Vagina (tissue), 2 donors: ENCODE data around the gene GPN1. TPM values are rescaled to one million over a fixed set of nuclear protein-coding genes. Genes with fewer than 3 reads are reported as not detected.
"Not testable (repeated sequence)": the region's sequence is repeated elsewhere in the genome, so short reads cannot be mapped to it uniquely, and the experiment has no call there.

Experiments used
- DNase-seq, 2 donors: peaks; one replicate each; pipeline ENCODE4 v3.0.0-alpha.2; 2017; ENCODE audit errors: extremely low spot score in 2 of 2
- H3K27ac ChIP-seq: fragments of 200-600 bp; sonication (generic); one replicate; pipeline ENCODE4 v1.5.1; 2019
- H3K27me3 ChIP-seq: fragments of 200-600 bp; sonication (generic); one replicate; pipeline ENCODE4 v1.5.1; 2019
- H3K36me3 ChIP-seq, 2 donors: fragments of 200-600 bp; sonication (generic); one replicate each; pipeline ENCODE4 v1.5.1; 2017 to 2019
- H3K4me1 ChIP-seq: fragments of 200-600 bp; sonication (generic); one replicate; pipeline ENCODE4 v1.5.1; 2019
- H3K4me3 ChIP-seq, 2 donors: fragments of 200-600 bp; sonication (generic); 1 replicate in 1 of 2; 2 replicates in 1 of 2; pipeline ENCODE4 v1.5.1; 2016 to 2019
- H3K9me3 ChIP-seq: fragments of 200-600 bp; sonication (generic); one replicate; pipeline ENCODE4 v1.5.1; 2019
- CTCF ChIP-seq, 3 experiments: fragments of 450-650 bp in 2 of 3; fragments of 200-600 bp in 1 of 3; sonication (generic) in 1 of 3; IDR thresholded peaks; one replicate each; pipeline ENCODE4 v1.5.1; 2017 to 2019; ENCODE audit warnings: antibody characterized with exemption in 3 of 3, mild to moderate bottlenecking in 2 of 3, moderate library complexity in 2 of 3
- POLR2A ChIP-seq, 2 donors: fragments of 450-650 bp; IDR thresholded peaks; one replicate each; pipeline ENCODE4 v1.6.1; 2017; ENCODE audit warnings: antibody characterized with exemption in 2 of 2, mild to moderate bottlenecking in 2 of 2, moderate library complexity in 2 of 2
- POLR2AphosphoS5 ChIP-seq, 2 donors: sonication (generic); formaldehyde crosslinking; IDR thresholded peaks; one replicate each; pipeline ENCODE4 v1.9.0; 2017; ENCODE audit warnings: antibody characterized with exemption in 2 of 2, mild to moderate bottlenecking in 2 of 2, low read depth in 1 of 2; ENCODE audit not compliant: insufficient read depth in 1 of 2
- intact Hi-C: fragments of 100-400 bp; cut with DNase I; formaldehyde crosslinking; loops from one replicate; pipeline ENCODE4 v1.15.1; 2023
- total RNA-seq: library from RNA; depleted of rRNA; stranded (reverse); fragments of >200 nt; gene quantifications from one replicate; pipeline ENCODE4 v1.2.3, GENCODE V29; 2016

The GPN1 gene
- total RNA-seq, 1 donor from 2014 or later: 30.0 TPM

GRCh38 chr2:27615316-27615715 is 13.5 kb upstream of the GPN1 start:
- Histone ChIP-seq H3K27me3 (no peaks in the 10 kb centered on the region), H3K4me3 (no peak overlapping the region), H3K9me3 (no peaks in the 10 kb centered on the region), H3K36me3 (peaks cover 0 to 58% of the 10 kb centered on the region in 2 donors), H3K4me1 (no peaks in the 10 kb centered on the region), H3K27ac (no peak overlapping the region)
- DNase-seq: no peak
- TF ChIP-seq POLR2AphosphoS5 (IDR thresholded peaks at IDR 0.05; ENCODE audit: insufficient read depth in 1 of 2, low read depth in 1 of 2) (no peak), CTCF (IDR thresholded peaks at IDR 0.05) (no peak), POLR2A (IDR thresholded peaks at IDR 0.05) (no peak)
- intact Hi-C loops: no loop called here

- intact Hi-C loops: no loop called here
- Histone ChIP-seq H3K9me3 (no peaks in the 10 kb centered on the region), H3K36me3 (peaks cover 0 to 58% of the 10 kb centered on the region in 2 donors), H3K4me1 (no peaks in the 10 kb centered on the region), H3K27ac (no peak overlapping the region), H3K27me3 (no peaks in the 10 kb centered on the region), H3K4me3 (no peak overlapping the region)
- no peak for DNase-seq
- TF ChIP-seq POLR2AphosphoS5 (IDR thresholded peaks at IDR 0.05; ENCODE audit: insufficient read depth in 1 of 2, low read depth in 1 of 2) (no peak), CTCF (IDR thresholded peaks at IDR 0.05) (no peak), POLR2A (IDR thresholded peaks at IDR 0.05) (no peak)
These were observed 7.3 kb upstream of the GPN1 start for GRCh38 chr2:27621524-27621923.

GRCh38 chr2:27622921-27623384 is 5.9 kb upstream of the GPN1 start:
- no peaks in the 10 kb centered on the region for H3K9me3 ChIP-seq
- peaks cover 0 to 44% of the 10 kb centered on the region in 2 donors for H3K36me3 ChIP-seq
- H3K4me1 ChIP-seq: peaks cover 4% of the 10 kb centered on the region
- no peaks in the 10 kb centered on the region for H3K27me3 ChIP-seq
- intact Hi-C loops: no loop called here
- no peak for TF ChIP-seq POLR2AphosphoS5 (IDR thresholded peaks at IDR 0.05; ENCODE audit: insufficient read depth in 1 of 2, low read depth in 1 of 2)
- no peak for TF ChIP-seq POLR2A (IDR thresholded peaks at IDR 0.05)
- no peak for TF ChIP-seq CTCF (IDR thresholded peaks at IDR 0.05)
- no peak overlapping the region for H3K27ac ChIP-seq
- H3K4me3 ChIP-seq: no peak overlapping the region
- no peak for DNase-seq

GRCh38 chr2:27624943-27625342 is 3.9 kb upstream of the GPN1 start:
- peaks cover 0 to 30% of the 10 kb centered on the region in 2 donors for H3K36me3 ChIP-seq

GRCh38 chr2:27626323-27626722 is 2.5 kb upstream of the GPN1 start:
- not testable (repeated sequence) for H3K27ac ChIP-seq, H3K27me3 ChIP-seq, DNase-seq, H3K4me3 ChIP-seq, H3K9me3 ChIP-seq
- intact Hi-C loops: loop anchor here (5.0 kb wide), 1 partner anchor 134 kb away; no protein-coding TSS in a partner anchor
- Histone ChIP-seq H3K4me1 (peaks cover 26% of the 10 kb centered on the region), H3K36me3 (peaks cover 0 to 25% of the 10 kb centered on the region in 2 donors)

More at GRCh38 chr2:27624943-27625342, 3.9 kb upstream of the GPN1 start:
- H3K27ac ChIP-seq: no peak overlapping the region
- no peaks in the 10 kb centered on the region for H3K9me3 ChIP-seq
- peaks cover 15% of the 10 kb centered on the region for H3K4me1 ChIP-seq
- intact Hi-C loops: loop anchor here (5.0 kb wide), 1 partner anchor 133 kb away; no protein-coding TSS in a partner anchor
- no peak overlapping the region for H3K4me3 ChIP-seq
- DNase-seq: no peak
- no peak for TF ChIP-seq CTCF (IDR thresholded peaks at IDR 0.05)
- no peak for TF ChIP-seq POLR2A (IDR thresholded peaks at IDR 0.05)
- TF ChIP-seq POLR2AphosphoS5 (IDR thresholded peaks at IDR 0.05; ENCODE audit: insufficient read depth in 1 of 2, low read depth in 1 of 2): no peak
- no peaks in the 10 kb centered on the region for H3K27me3 ChIP-seq

- Histone ChIP-seq H3K4me1 (peaks cover 26% of the 10 kb centered on the region), H3K27ac (peak overlapping the region; percentile 41), H3K36me3 (peaks cover 0 to 22% of the 10 kb centered on the region in 2 donors)
- not testable (repeated sequence) for H3K4me3 ChIP-seq, H3K27me3 ChIP-seq, H3K9me3 ChIP-seq, DNase-seq
- intact Hi-C loops: loop anchor here (5.0 kb wide), 1 partner anchor 135 kb away; no protein-coding TSS in a partner anchor
These were observed 1.9 kb upstream of the GPN1 start for GRCh38 chr2:27626921-27627320.
